ENCODE data around the gene DNAH8. TPM values are rescaled to one million over a fixed set of nuclear protein-coding genes. Genes with fewer than 3 reads are reported as not detected.

Gene DNAH8
- total and polyA plus RNA-seq, 2 donors (not counting 3 experiments of a cell fraction or from before 2014, with no cell fraction given): 0.29 to 0.61 TPM

DNA sequence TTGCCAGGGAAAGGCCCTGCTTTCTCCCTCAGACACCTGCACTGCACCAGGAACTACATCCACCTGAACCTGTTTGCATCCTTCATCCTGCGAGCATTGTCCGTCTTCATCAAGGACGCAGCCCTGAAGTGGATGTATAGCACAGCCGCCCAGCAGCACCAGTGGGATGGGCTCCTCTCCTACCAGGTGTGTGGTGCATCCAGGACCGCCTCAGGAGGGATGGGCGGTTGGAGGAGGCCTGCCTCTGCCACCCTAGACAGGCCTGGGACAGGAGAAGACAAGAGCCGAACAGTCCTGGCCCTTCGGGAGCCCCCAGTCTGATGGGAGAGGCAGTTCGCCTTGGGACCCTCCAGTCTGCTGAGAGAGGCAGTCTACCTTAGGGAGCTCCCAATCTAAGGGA, 357.7 kb downstream of the DNAH8 start:
- TF ChIP-seq EZH2 (IDR thresholded peaks at IDR 0.05; ENCODE audit: borderline replicate concordance, low read depth, low read length, severe bottlenecking) (no peak), CTCF (IDR thresholded peaks at IDR 0.05; ENCODE audit: extremely low read depth in 1 of 2, insufficient read depth in 1 of 2, low read depth in 1 of 2, low read length in 2 of 2) (no peak), FOS (IDR thresholded peaks at IDR 0.05; ENCODE audit: borderline replicate concordance, insufficient read depth, low read length) (no peak), JUN (IDR thresholded peaks at IDR 0.05; ENCODE audit: borderline replicate concordance, insufficient read depth, insufficient read length, low read depth) (no peak), POLR2AphosphoS5 (IDR thresholded peaks at IDR 0.05; ENCODE audit: insufficient read depth, low read depth, low read length) (no peak), MYC (IDR thresholded peaks at IDR 0.05; ENCODE audit: low read depth, low read length) (no peak), POLR2A (IDR thresholded peaks at IDR 0.05; ENCODE audit: low read depth, low read length) (no peak)
- Histone ChIP-seq H3K4me3 (replicated peaks in 1 of 3; ENCODE audit: insufficient read depth in 1 of 3, low read depth in 1 of 3, low read length in 3 of 3) (no peak overlapping the region), H3K27me3 (ENCODE audit: control insufficient read depth in 2 of 2, insufficient read depth in 2 of 2, low read length in 2 of 2) (no peaks in the 10 kb centered on the region), H3K4me2 (ENCODE audit: insufficient read depth, low read length) (no peak overlapping the region), H3K4me1 (ENCODE audit: control insufficient read depth, extremely low read depth, insufficient read depth, low read length) (no peaks in the 10 kb centered on the region), H3K9ac (replicated peaks; ENCODE audit: extremely low read depth, insufficient read depth, low read length) (no peak overlapping the region), H3K36me3 (ENCODE audit: control insufficient read depth in 2 of 2, extremely low read depth in 1 of 2, insufficient read depth in 2 of 2, low read length in 2 of 2) (no peaks in the 10 kb centered on the region), H3K79me2 (ENCODE audit: control insufficient read depth, insufficient read depth, low read length) (no peaks in the 10 kb centered on the region), H3K9me1 (replicated peaks; ENCODE audit: control insufficient read depth, extremely low read depth, insufficient read depth, low read length) (no peaks in the 10 kb centered on the region), H3K27ac (ENCODE audit: insufficient read depth, low read depth, low read length) (no peak overlapping the region), H4K20me1 (replicated peaks; ENCODE audit: control insufficient read depth, extremely low read depth, insufficient read depth, low read length) (no peaks in the 10 kb centered on the region), H2AFZ (ENCODE audit: low read depth, low read length) (no peak overlapping the region), H3K9me3 (replicated peaks; ENCODE audit: control insufficient read depth, insufficient read depth, low read length) (no peaks in the 10 kb centered on the region)
- FAIRE-seq (no peak), DNase-seq (ENCODE audit: low read depth, low spot score) (no peak)
- CTCF ChIA-PET: interaction anchor here (0.7 kb wide), 1 partner anchor 15 kb away, joined by 3 read pairs; no protein-coding TSS in a partner anchor
- BruUV-seq (replicated peaks): no TSS peak
- POLR2A ChIA-PET: no interaction called here
- dilution Hi-C loops (cut with MboI; ENCODE audit: extremely low pct_ligation_motif_present, low sequenced_read_pairs) (no loop called here), intact Hi-C loops (cut with micrococcal nuclease) (no loop called here)
